8988T (cell line): Measurements from ENCODE around the gene DNAJA3.

Experiments used
- DNase-seq: peaks from one replicate; pipeline ENCODE4 v3.0.0; 2011

Gene DNAJA3

GRCh38 chr16:4477966-4478365 lies 52.3 kb downstream of the DNAJA3 start:
- no peak for DNase-seq

DNA sequence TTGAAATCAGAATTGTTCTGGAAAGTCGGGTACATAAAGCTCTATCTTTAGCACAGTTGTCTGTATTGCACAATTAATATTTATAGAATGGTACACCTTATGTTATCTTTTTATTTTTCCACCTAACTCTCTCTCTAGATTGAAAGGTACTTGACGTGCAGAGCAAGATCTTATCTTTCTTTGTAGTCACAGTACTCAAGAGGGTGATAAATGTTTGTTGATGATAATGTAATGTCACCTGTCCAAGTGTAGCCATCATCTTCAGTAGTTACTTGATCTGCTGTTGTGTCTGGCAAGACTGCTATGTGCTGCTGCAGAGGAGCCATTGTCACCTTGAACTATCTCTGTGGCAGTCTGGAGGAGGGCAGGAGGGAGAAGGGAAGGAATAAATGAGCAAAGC lies 55.9 kb downstream of the DNAJA3 start:
- DNase-seq = no peak

- DNase-seq = no peak
Measured at GRCh38 chr16:4481963-4482362, 56.3 kb downstream of the DNAJA3 start.

DNA sequence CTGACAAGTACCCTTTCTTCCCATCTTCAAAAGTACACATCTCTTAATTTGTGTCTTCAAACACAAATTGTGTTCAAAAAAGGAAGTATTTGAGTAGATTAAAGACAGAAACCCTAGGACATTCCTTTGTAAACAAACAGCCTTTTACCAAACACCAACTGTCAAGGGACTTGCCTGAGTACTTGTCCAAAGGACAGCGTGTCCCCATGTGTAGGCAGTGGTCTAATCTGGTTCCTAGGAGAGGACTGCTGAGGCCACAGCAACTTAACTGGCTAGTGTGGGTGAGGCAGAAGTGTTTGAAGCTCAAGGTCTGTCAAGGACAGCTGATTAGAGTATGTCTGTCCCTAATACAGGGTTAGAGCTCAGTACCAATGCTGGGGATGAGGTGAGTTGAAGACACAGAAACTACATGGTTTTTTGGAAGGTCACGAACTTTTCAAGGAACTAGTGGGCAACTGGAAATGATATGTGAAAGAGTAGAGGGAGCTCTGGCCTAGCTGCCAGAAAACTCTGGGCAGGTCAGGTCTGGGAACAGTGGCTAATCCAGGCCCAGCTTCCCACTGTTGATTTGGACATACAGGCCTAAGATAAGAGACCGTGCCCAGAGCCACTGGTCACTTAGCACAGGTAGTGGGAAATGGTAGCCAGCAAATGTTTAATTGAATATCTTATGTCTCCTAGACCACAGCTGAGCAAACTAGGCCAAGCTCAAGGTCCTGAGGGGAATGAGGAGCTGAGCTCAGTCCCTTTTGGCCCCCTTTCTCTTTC lies 60.6 kb downstream of the DNAJA3 start:
- DNase-seq = no peak

DNA sequence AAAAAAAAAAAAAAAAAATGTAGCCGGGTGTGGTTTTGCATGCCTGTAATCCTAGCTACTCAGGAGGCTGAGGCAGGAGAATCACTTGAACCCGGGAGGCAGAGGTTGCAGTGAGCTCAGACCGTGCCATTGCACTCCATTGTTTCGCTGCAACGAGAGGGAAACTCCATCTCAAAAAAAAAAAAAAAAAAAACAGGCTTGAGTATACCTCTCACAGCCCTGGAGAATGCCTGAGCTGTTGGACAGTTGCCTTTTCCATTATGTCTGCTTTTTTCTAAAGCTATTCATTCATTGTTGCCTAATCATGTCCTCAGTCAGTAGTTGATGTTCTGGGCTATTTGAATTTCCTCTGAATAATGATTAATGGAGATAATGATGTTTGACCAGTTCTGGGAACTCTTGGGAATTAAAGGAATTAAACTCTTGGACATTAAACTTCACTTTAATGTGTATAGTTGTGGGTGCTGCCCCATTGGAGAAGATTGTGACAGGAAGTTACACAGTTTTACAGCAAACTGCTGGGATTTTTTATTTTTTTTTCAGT lies 62.4 kb downstream of the DNAJA3 start:
- DNase-seq = no peak

DNA sequence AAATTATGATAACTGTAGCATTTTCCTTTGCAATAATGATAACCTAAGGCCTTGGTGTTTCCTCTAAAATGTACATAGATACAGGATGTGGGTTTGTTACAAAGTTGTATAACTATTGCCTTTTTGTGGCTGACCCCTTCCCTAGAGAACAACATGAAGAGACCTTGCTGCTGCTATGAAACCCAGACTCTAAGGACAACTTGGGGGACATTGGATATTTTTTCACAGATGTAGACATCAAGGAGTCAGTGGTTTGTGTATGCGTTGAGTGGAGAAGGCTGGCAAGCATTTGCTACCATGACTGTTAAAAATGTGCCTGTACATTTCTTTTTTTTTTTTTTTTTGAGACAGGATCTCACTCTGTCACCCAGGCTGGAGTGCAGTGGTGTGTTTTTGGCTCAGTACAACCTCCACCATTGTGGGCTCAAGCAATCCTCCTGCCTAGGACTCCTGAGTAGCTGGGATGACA lies 62.9 kb downstream of the DNAJA3 start:
- DNase-seq = no peak

DNA sequence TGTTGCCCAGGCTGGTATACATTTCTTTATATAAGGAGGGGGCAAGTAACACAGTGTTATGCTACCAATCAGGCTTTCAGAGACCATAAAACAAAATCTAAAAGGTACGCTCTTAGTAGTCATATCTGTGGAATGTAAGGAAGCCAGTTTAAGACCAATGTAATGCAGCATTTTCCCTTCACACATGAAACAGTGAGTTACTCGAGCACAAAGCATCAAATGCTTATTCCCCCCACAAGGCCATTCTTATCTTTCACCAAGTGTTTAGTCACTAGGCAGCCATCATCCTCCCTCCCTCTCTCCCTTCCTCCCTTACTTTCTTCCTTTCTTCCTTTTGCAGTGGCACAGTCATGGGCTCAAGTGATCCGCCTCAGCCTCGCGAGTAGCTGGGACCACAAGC lies 63.4 kb downstream of the DNAJA3 start:
- DNase-seq = no peak

- no peak for DNase-seq
Measured at GRCh38 chr16:4491898-4492297, 66.2 kb downstream of the DNAJA3 start.

DNA sequence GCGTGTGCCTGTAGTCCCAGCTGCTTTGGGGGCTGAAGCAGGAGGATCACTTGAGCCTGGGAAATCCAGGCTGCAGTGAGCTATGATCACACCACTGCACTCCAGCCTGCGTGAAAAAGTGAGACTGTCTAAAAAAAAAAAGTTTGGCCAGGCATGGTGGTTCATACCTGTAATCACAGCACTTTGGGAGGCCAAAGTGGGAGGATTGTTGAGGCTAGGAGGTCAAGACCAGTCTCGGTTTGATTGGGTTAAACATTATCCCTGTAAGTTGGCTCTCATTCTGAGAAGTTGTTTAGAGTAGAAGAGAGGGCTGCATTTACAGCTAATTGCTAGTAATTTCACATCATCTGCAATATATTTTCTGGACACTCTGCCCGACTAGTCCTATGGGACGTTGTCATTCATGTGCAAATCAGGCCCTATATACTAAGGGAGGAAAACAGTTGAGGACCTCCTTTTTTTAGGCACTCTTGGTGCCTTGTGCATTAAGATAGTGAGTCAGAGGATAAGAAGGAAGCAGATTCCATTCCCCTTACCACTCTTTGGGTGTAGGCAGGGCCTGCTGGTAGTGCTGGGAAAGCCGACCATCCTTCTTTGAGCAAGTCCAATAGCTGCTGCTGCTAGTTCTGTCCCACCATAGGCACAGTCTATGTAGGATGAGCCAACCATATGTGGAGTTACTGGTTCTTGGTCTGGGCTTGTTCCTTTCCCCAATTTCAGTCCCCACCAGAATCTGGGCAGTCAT lies 69.2 kb downstream of the DNAJA3 start:
- DNase-seq = no peak

DNA sequence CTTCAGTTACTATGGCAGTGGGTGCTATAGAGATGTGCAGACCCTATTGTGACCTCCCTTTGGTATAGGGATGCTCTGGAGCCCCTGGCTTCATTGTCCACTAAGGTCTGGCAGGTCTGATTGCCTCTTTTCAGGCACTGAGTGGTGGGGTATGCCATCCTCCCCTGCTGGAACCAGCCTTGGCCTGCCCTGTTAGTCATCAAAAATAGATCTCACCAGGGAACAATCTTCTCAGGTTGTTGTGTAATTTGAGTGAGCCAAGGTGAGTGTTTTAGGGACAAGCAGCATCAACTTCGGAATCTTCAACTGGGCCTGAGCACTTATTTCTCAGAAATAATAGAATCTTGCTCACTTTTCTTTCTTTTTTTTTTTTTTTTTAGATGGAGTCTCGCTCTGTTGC lies 70.1 kb downstream of the DNAJA3 start:
- no peak for DNase-seq

GRCh38 chr16:4496305-4496704 lies 70.6 kb downstream of the DNAJA3 start:
- DNase-seq = no peak

DNA sequence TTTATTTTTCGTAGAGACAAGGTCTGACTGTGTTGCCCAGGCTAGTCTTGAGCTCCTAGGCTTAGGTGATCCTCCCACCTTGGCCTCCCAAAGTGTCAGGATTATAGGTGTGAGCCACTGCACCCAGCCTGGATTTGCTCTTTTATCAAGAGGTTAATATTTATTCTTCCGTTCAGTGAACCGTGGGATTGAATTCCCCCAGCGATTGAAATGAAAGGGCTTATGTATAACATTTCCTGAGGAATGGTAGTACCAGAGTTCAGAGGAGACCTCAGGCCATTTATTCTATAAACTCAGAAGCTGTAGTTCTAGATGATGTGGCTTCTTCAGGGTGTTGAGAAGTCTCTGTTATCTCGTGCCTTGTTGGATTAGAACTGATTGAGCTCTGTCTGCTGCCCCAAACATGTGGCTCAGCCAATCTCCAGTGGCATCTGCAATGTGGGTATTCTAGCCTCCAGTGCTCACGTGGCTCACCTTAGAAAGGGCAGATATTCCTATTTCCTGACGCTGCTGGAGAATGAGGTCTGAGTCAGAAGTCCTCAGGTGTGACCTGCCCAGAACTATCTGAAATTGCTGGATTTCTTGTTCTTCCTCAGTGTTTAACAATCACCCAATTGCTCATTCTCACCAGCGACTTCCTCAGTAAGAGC lies 73.0 kb downstream of the DNAJA3 start:
- DNase-seq = no peak

DNA sequence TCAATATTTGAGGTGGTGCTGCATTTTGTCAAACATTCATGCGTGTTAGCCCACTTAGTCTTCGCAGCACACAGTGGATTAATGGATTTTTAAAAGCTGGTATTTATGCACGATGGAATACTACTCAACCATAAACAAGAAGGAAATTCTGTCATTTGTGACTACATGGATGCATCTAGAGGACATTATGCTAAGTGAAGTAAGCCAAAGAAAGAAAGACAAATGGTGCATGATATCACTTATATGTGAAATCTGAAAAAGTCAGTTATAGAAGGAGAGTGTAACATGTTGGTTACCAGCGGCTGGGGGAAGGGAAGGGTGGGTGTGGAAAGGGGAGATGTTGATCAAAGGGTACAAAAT lies 73.5 kb downstream of the DNAJA3 start:
- DNase-seq = no peak

DNA sequence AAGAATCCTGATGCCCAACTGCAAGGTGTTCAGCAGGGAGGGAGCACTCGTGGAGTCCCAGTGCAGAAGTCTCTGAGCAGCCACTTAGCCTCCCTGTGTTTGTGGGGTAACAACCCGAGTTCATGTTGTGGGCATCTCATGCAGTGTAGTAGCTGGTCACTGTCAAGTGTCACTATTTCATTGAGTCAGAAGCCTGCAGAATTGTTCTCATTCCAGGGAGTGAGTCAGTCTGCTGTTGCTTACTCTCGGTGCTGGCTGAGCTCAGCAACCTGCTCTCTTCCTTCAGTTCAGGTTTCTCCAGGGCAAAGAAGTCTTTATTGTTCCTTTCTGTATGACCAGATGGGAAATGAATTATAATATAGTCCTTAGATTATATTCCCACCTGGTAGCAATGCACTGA lies 74.6 kb downstream of the DNAJA3 start:
- peak; percentile 42 for DNase-seq

- DNase-seq = no peak
Measured at GRCh38 chr16:4501071-4501478, 75.4 kb downstream of the DNAJA3 start.

DNA sequence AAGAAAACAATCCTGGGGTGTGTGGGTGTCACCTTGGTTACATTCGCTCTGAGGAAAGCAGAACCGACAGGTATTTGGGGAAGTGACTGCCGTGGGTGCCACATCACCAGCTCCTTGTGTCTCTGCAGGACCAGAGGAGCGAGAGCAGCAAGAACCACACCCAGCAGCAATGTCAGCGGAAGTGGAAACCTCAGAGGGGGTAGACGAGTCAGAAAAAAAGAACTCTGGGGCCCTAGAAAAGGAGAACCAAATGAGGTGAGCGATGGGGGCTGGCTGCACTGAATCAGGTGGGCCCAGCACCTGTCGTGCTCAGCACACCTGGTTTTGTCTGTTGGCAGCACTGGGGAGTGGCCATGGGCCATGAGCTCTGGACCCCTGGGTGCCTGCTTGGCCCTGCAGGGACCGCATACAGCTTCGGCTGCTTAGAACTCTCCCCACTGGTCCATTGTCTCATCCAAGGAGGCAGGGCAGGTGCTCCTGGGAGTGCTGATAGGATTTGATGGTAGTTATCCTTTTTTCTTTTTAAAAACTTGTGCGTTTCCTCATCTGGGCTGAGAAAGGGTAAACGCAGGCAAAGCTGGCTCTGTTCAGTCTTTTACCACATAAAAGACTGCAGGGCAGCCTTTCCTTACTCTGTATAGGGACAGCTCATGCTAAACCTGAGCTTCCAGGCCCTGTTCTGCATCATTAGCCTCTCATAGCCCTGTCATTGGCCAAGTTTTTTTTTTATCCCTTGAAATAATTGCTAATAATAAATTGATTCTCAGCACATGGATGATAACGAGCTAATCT lies 79.9 kb downstream of the DNAJA3 start:
- DNase-seq = no peak
